ENCODE data around the gene FOXL2.

GRCh38 chr3:138914870-138915502, 32.0 kb downstream of the FOXL2 start:
- TF ChIP-seq CTCF (conservative IDR thresholded peaks at IDR 0.05; ENCODE audit: low read depth, low read length) (no peak), EZH2 (IDR thresholded peaks at IDR 0.05; ENCODE audit: low read length, unreplicated experiment) (no peak)

All from PC-3 (cell line).